Memory B cell (primary cell): Measurements from ENCODE around the gene KIFC1.

Experiments
- ATAC-seq: fragments of 150-1000 bp; cut with Tn5 transposase; 2 replicates; pipeline ENCODE4 v1.10.0; 2021; ENCODE audit warnings: low read depth, mild to moderate bottlenecking, moderate library complexity
- DNase-seq, 2 donors: peaks; one replicate each; pipeline ENCODE4 v3.0.0; 2022; ENCODE audit warnings: low spot score in 2 of 2
- H3K27ac Mint-ChIP-seq: one replicate; pipeline ENCODE4 v1.8.0; 2022; ENCODE audit warnings: mild to moderate bottlenecking, moderate library complexity, mixed read lengths
- H3K27me3 Mint-ChIP-seq: one replicate; pipeline ENCODE4 v1.8.0; 2022; ENCODE audit warnings: mixed read lengths
- H3K36me3 Mint-ChIP-seq: one replicate; pipeline ENCODE4 v1.8.0; 2022; ENCODE audit warnings: mild to moderate bottlenecking, mixed read lengths
- H3K4me1 Mint-ChIP-seq: one replicate; pipeline ENCODE4 v1.8.0; 2022; ENCODE audit warnings: mixed read lengths
- H3K4me3 Mint-ChIP-seq: one replicate; pipeline ENCODE4 v1.8.0; 2022; ENCODE audit warnings: mild to moderate bottlenecking, moderate library complexity, mixed read lengths
- H3K9me3 Mint-ChIP-seq: one replicate; pipeline ENCODE4 v1.8.0; 2022; ENCODE audit warnings: mixed read lengths

Gene KIFC1

DNA sequence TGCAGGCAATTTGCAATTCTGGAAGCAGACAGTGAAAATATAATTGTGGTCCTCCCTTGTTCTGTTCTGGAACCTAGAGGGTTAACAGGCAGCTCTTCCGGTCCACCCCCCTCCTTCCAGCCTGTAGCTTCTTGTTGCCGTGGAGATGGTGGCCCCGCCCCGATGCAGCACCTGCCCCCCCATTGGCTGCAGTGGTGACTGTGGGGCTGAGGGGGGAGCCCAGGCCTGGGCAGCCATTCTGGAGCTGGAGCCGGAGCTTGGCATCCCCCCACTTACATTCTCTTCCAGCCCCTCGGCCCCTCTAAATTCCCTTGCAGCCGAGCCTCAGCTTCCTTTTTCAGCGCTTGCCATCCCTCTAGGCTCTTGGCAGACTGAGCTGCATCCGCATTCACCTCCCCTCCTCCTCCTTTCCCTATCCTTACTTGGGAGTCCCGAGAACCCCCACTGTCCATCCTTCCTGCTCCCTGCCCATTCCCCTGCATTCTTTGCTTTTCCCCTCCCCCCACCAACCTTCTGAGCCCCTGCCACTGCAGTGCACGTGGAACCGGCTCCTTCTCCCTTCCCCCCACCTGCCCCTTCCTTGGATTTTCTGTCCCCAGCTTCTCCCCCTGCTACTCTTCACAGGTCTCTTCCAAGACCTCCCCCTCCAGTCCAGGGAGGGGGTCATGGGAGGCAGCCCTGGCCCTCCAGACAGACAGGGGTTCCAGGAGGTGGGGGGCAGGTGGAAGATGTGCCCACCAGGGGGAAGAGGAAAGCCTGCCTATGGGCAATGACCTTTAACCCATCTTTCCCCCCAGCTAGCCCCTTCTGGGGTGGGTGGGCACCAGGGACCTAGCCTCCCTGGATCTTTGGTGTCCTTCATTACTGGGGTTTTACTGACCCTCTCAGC lies 39.6 kb downstream of the KIFC1 start:
- Mint-ChIP-seq H3K36me3 (peaks cover 11% of the 10 kb centered on the region), H3K9me3 (no peaks in the 10 kb centered on the region), H3K27ac (peak overlapping the region; percentile 84), H3K4me1 (peaks cover 68% of the 10 kb centered on the region), H3K27me3 (no peaks in the 10 kb centered on the region), H3K4me3 (peak overlapping the region; percentile 88)
- DNase-seq (peak; percentile 77), ATAC-seq (peak; percentile 69)

- Mint-ChIP-seq H3K27ac (peak overlapping the region; percentile 84), H3K9me3 (no peaks in the 10 kb centered on the region), H3K27me3 (no peaks in the 10 kb centered on the region), H3K4me1 (peaks cover 60% of the 10 kb centered on the region), H3K4me3 (peak overlapping the region; percentile 88), H3K36me3 (peaks cover 16% of the 10 kb centered on the region)
- DNase-seq (no peak), ATAC-seq (peak; percentile 21)
Measured at GRCh38 chr6:33431880-33432541, 40.4 kb downstream of the KIFC1 start.

GRCh38 chr6:33432546-33432945 lies 40.9 kb downstream of the KIFC1 start:
- ATAC-seq = no peak
- H3K36me3 Mint-ChIP-seq = peaks cover 19% of the 10 kb centered on the region
- H3K9me3 Mint-ChIP-seq = no peaks in the 10 kb centered on the region
- peak overlapping the region; percentile 88 for H3K4me3 Mint-ChIP-seq
- H3K27ac Mint-ChIP-seq = peak overlapping the region; percentile 84
- DNase-seq = no peak
- H3K4me1 Mint-ChIP-seq = peaks cover 55% of the 10 kb centered on the region
- no peaks in the 10 kb centered on the region for H3K27me3 Mint-ChIP-seq

- Mint-ChIP-seq H3K4me3 (peak overlapping the region; percentile 88), H3K27ac (peak overlapping the region; percentile 84), H3K36me3 (peaks cover 19% of the 10 kb centered on the region), H3K4me1 (peaks cover 54% of the 10 kb centered on the region), H3K9me3 (no peaks in the 10 kb centered on the region), H3K27me3 (no peaks in the 10 kb centered on the region)
- DNase-seq (no peak), ATAC-seq (no peak)
Measured at GRCh38 chr6:33433001-33433543, 41.4 kb downstream of the KIFC1 start.

DNA sequence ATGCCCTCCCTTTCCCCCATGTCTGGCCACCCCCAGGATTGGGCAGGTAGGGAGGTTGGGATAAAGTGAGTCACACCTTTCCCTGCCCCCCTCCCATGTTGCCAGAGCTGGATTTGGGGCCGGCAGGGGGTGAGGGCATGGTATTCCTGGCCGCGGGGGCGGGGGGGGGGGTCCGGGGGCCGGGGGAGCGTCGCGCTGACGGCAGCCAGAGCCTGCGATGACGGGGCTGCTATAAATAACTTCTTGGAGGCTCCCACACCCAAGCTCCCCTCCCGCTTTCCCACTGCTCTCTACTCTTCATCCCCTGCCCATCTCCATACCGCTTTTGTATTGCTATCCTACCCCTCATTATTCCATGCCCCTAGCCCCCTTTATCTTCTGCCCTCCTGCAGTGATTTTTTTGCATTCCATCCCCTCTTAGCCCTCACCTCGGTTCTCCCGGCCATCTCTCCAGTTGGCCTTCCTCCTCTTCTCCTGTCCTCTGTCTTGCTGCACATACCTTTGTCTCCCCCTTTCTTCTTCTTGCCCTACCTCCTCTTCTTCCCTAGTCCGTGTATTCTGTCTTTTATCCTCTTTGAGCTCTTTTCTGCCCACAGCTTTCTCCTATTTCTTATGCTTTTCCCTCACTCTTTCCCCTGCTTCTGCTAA lies 42.0 kb downstream of the KIFC1 start:
- peaks cover 24% of the 10 kb centered on the region for H3K36me3 Mint-ChIP-seq
- H3K9me3 Mint-ChIP-seq = no peaks in the 10 kb centered on the region
- DNase-seq (no peak), ATAC-seq (no peak)
- peaks cover 50% of the 10 kb centered on the region for H3K4me1 Mint-ChIP-seq
- no peaks in the 10 kb centered on the region for H3K27me3 Mint-ChIP-seq
- peak overlapping the region; percentile 20 for H3K27ac Mint-ChIP-seq
- H3K4me3 Mint-ChIP-seq = peak overlapping the region; percentile 39

DNA sequence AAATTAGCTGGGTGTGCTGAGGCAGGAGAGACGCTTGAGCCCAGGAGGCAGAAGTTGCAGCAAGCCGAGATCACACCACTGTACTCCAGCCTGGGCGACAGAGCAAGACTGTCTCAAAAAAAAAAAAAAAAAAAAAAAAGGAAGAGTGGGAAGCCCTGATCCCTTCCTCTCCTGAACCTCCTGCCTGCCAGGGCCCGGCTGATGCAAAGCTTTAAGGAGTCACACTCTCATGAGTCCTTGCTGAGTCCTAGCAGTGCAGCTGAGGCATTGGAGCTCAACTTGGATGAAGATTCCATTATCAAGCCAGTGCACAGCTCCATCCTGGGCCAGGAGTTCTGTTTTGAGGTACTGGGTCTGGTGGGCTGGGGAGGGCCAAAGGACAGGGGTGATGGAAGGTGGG lies 43.3 kb downstream of the KIFC1 start:
- Mint-ChIP-seq H3K4me1 (peaks cover 39% of the 10 kb centered on the region), H3K27me3 (no peaks in the 10 kb centered on the region), H3K4me3 (no peak overlapping the region), H3K27ac (no peak overlapping the region), H3K36me3 (peaks cover 26% of the 10 kb centered on the region), H3K9me3 (no peaks in the 10 kb centered on the region)
- DNase-seq = no peak
- ATAC-seq = no peak

GRCh38 chr6:33437666-33438065 lies 46.0 kb downstream of the KIFC1 start:
- H3K27ac Mint-ChIP-seq = no peak overlapping the region

DNA sequence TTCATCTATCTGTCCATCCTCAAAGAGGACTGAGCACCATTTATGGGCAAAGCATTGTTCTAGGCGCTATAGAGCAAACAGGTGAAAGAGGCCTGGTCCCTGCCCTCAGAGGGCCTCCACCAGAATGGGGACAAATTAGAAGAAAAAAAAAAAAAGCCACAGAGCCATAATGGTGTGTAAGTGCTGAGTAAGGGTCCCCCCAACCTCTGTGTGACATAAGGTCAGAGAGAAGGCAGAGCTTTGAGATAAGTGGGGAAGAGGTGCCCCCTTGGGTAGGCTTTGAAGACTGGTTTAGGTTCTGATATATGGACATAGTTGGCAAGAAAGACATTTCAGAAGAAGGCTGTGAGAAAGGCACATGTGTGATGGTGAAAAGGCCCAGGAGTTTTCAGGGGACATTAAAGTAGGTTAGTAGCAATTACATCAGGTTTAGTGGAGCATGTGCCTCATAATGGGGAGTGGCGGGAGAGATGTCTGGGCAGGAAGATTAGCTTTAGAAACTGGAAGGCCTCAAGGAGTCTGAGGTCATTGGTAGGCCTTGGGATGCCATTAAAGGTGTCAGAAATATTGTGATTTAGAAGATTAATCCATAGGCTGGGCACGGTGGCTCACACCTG lies 47.5 kb downstream of the KIFC1 start:
- H3K27me3 Mint-ChIP-seq = no peaks in the 10 kb centered on the region
- no peaks in the 10 kb centered on the region for H3K9me3 Mint-ChIP-seq
- H3K4me1 Mint-ChIP-seq = peaks cover 6% of the 10 kb centered on the region
- peak overlapping the region; percentile 32 for H3K27ac Mint-ChIP-seq
- H3K36me3 Mint-ChIP-seq = peaks cover 29% of the 10 kb centered on the region
- ATAC-seq = no peak
- no peak overlapping the region for H3K4me3 Mint-ChIP-seq
- no peak for DNase-seq

More at GRCh38 chr6:33437666-33438065, 46.0 kb downstream of the KIFC1 start:
- H3K4me3 Mint-ChIP-seq = no peak overlapping the region
- no peak for DNase-seq
- no peaks in the 10 kb centered on the region for H3K9me3 Mint-ChIP-seq
- ATAC-seq = no peak
- H3K27me3 Mint-ChIP-seq = no peaks in the 10 kb centered on the region
- H3K4me1 Mint-ChIP-seq = peaks cover 18% of the 10 kb centered on the region
- peaks cover 34% of the 10 kb centered on the region for H3K36me3 Mint-ChIP-seq

GRCh38 chr6:33439956-33440648 lies 48.5 kb downstream of the KIFC1 start:
- H3K36me3 Mint-ChIP-seq = peaks cover 27% of the 10 kb centered on the region
- peaks cover 4% of the 10 kb centered on the region for H3K4me1 Mint-ChIP-seq
- DNase-seq (no peak), ATAC-seq (no peak)
- no peaks in the 10 kb centered on the region for H3K27me3 Mint-ChIP-seq
- H3K9me3 Mint-ChIP-seq = no peaks in the 10 kb centered on the region
- H3K27ac Mint-ChIP-seq = peak overlapping the region; percentile 36
- H3K4me3 Mint-ChIP-seq = no peak overlapping the region

DNA sequence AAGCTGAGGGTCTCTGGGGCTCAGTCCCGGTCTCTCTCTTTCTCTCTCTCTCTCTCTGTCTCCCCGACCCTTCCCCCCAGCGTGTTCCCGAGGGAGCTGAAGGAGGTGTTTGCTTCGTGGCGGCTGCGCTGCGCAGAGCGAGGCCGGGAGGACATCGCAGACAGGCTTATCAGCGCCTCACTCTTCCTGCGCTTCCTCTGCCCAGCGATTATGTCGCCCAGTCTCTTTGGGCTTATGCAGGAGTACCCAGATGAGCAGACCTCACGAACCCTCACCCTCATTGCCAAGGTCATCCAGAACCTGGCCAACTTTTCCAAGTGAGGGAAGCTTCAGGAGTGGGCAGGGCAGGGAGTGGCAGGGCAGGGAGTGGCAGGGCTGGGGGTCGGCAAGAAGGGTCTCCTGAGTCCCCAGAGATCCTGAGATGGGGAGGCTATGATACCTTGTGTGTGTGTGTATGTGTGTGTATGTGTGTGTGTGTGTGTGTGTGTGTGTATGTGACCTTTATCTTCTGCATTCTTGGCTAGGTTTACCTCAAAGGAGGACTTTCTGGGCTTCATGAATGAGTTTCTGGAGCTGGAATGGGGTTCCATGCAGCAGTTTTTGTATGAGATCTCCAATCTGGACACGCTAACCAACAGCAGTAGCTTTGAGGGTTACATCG lies 49.2 kb downstream of the KIFC1 start:
- no peak for ATAC-seq
- peak overlapping the region; percentile 36 for H3K27ac Mint-ChIP-seq
- H3K36me3 Mint-ChIP-seq = peaks cover 26% of the 10 kb centered on the region
- no peaks in the 10 kb centered on the region for H3K9me3 Mint-ChIP-seq
- H3K27me3 Mint-ChIP-seq = no peaks in the 10 kb centered on the region
- peaks cover 4% of the 10 kb centered on the region for H3K4me1 Mint-ChIP-seq
- no peak overlapping the region for H3K4me3 Mint-ChIP-seq
- no peak for DNase-seq

- DNase-seq (no peak), ATAC-seq (no peak)
- Mint-ChIP-seq H3K27me3 (no peaks in the 10 kb centered on the region), H3K27ac (no peak overlapping the region), H3K4me3 (no peak overlapping the region), H3K4me1 (peaks cover 9% of the 10 kb centered on the region), H3K9me3 (no peaks in the 10 kb centered on the region), H3K36me3 (peaks cover 28% of the 10 kb centered on the region)
Measured at GRCh38 chr6:33441457-33441856, 49.8 kb downstream of the KIFC1 start.

DNA sequence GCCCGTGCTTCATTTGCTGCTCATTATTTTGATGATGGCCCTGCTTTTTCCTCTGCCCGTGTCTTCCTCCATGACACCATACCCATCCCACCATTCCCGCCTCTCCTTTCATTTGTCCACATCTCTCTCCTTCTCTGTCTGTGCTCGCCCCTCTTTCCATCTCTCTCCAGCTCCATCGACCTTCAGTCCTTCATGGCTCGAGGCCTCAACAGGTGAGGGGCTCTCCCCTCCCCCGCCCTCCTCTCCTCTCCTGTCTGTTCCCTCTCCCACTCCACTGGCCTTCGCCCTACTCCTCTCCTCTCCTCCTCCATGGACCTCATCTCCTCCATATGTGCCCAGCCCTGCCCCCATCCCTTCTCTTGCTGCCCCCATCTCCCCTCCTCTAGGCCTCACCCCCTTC lies 50.7 kb downstream of the KIFC1 start:
- H3K27me3 Mint-ChIP-seq = no peaks in the 10 kb centered on the region
- DNase-seq (no peak), ATAC-seq (no peak)
- peaks cover 11% of the 10 kb centered on the region for H3K4me1 Mint-ChIP-seq
- no peaks in the 10 kb centered on the region for H3K9me3 Mint-ChIP-seq
- no peak overlapping the region for H3K4me3 Mint-ChIP-seq
- H3K27ac Mint-ChIP-seq = peak overlapping the region; percentile 66
- H3K36me3 Mint-ChIP-seq = peaks cover 28% of the 10 kb centered on the region

DNA sequence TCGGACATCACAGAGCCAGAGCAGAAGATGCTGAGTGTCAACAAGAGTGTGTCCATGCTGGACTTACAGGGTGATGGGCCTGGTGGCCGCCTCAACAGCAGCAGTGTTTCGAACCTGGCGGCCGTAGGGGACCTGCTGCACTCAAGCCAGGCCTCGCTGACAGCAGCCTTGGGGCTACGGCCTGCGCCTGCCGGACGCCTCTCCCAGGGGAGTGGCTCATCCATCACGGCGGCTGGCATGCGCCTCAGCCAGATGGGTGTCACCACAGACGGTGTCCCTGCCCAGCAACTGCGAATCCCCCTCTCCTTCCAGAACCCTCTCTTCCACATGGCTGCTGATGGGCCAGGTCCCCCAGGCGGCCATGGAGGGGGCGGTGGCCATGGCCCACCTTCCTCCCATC lies 51.4 kb downstream of the KIFC1 start:
- Mint-ChIP-seq H3K27me3 (no peaks in the 10 kb centered on the region), H3K36me3 (peaks cover 29% of the 10 kb centered on the region), H3K27ac (peak overlapping the region; percentile 66), H3K4me3 (no peak overlapping the region), H3K4me1 (peaks cover 13% of the 10 kb centered on the region), H3K9me3 (no peaks in the 10 kb centered on the region)
- DNase-seq (no peak), ATAC-seq (no peak)
